K562 (cell line): ENCODE data around the gene APLNR. TPM values are rescaled to one million over a fixed set of nuclear protein-coding genes. Genes with fewer than 3 reads are reported as not detected.

Source experiments
- ATAC-seq: fragments of 200-7000 bp; cut with Tn5 transposase; 3 replicates; pipeline ENCODE4 v1.9.1; 2020; ENCODE audit warnings: moderate library complexity
- BruUV-seq: library from RNA; stranded (reverse); fragments of 400-500 nt; replicated peaks from 2 replicates; lab custom pipeline; 2021; lab: Mats Ljungman, UMichigan
- CTCF ChIA-PET: fragments of 300-600 bp; formaldehyde crosslinking; extraction: SDS; loops from one replicate; lab custom pipeline; 2021; ENCODE audit warnings: low intra/inter-chr PET ratio; lab: Yijun Ruan, JAX
- POLR2A ChIA-PET: fragments of 300-600, 350-650 bp; sonication (Branson Sonifier 250); formaldehyde crosslinking; extraction: SDS; loops from one replicate; lab custom pipeline; 2021; ENCODE audit warnings: antibody characterized with exemption, inconsistent platforms; lab: Yijun Ruan, JAX
- DNase-seq, 4 experiments: peaks; one replicate each; pipeline versions ENCODE4 v3.0.0 to v3.0.0-alpha.2; 2011 to 2018; ENCODE audit warnings: low spot score in 3 of 4, mixed read lengths in 3 of 4; ENCODE audit errors: extremely low read depth in 1 of 4
- FAIRE-seq: peaks from 2 replicates; lab custom pipeline; 2011; peaks lifted over from hg19 to GRCh38; lab: Jason Lieb, UNC
- H2AFZ ChIP-seq: 2 replicates; pipeline ENCODE4 v1.6.0; 2011; ENCODE audit warnings: low read depth, low read length, control low read depth, inconsistent platforms
- H3K27ac ChIP-seq: fragments of 200-600 bp; 3 replicates; pipeline ENCODE4 v1.8.0; 2011; ENCODE audit warnings: low read depth, mild to moderate bottlenecking, control low read depth, inconsistent platforms, low read length, moderate library complexity, mixed read lengths; ENCODE audit errors: extremely low read depth
- H3K27me3 ChIP-seq, 2 experiments: fragments of 300-600 bp in 1 of 2; 2 replicates in 1 of 2; 3 replicates in 1 of 2; pipeline versions ENCODE4 v1.6.0 to v1.8.0; 2011; ENCODE audit warnings: inconsistent platforms in 2 of 2, low read length in 2 of 2, mild to moderate bottlenecking in 1 of 2, mixed read lengths in 1 of 2, moderate library complexity in 1 of 2; ENCODE audit not compliant: control insufficient read depth in 2 of 2, insufficient read depth in 2 of 2
- H3K36me3 ChIP-seq: fragments of 300-600 bp; 3 replicates; pipeline ENCODE4 v1.8.0; 2011; ENCODE audit warnings: mild to moderate bottlenecking, low read length, inconsistent platforms; ENCODE audit not compliant: control insufficient read depth, insufficient read depth
- H3K4me1 ChIP-seq, 2 experiments: fragments of 200-600 bp in 1 of 2; replicated peaks in 1 of 2; 2 replicates in 1 of 2; 3 replicates in 1 of 2; pipeline versions ENCODE4 v1.5.1 to v1.8.0; 2011; ENCODE audit warnings: inconsistent platforms in 2 of 2, low read length in 2 of 2, mild to moderate bottlenecking in 1 of 2, mixed read lengths in 1 of 2, moderate library complexity in 1 of 2; ENCODE audit not compliant: control insufficient read depth in 2 of 2, insufficient read depth in 2 of 2
- H3K4me2 ChIP-seq: 2 replicates; pipeline ENCODE4 v1.6.1; 2011; ENCODE audit warnings: low read length, control low read depth, inconsistent platforms, mixed read lengths; ENCODE audit not compliant: insufficient read depth
- H3K4me3 ChIP-seq: fragments of 200-600 bp; sonication (generic), shearing (Covaris generic); 2 replicates; pipeline ENCODE4 v1.5.1; 2016; ENCODE audit warnings: control low read depth, inconsistent platforms
- H3K79me2 ChIP-seq: fragments of 200-600 bp; 3 replicates; pipeline ENCODE4 v1.8.0; 2011; ENCODE audit warnings: low read length, inconsistent platforms; ENCODE audit not compliant: control insufficient read depth, insufficient read depth
- H3K9ac ChIP-seq, 2 experiments: 2 replicates each; pipeline versions ENCODE4 v1.6.0 to v1.6.1; 2011; ENCODE audit warnings: low read depth in 2 of 2, low read length in 2 of 2, control low read depth in 1 of 2, inconsistent platforms in 1 of 2, mild to moderate bottlenecking in 1 of 2, mixed read lengths in 1 of 2; ENCODE audit not compliant: insufficient read depth in 1 of 2
- H3K9me1 ChIP-seq: one replicate; pipeline ENCODE4 v1.6.0; 2011; ENCODE audit warnings: inconsistent platforms, mild to moderate bottlenecking, low read length, moderate library complexity; ENCODE audit not compliant: control insufficient read depth, insufficient read depth
- H3K9me3 ChIP-seq: replicated peaks from 2 replicates; pipeline ENCODE4 v1.5.1; 2011; ENCODE audit warnings: low read depth, low read length, inconsistent platforms; ENCODE audit not compliant: control insufficient read depth, insufficient read depth
- H4K20me1 ChIP-seq: replicated peaks from 2 replicates; pipeline ENCODE4 v1.6.1; 2011; ENCODE audit warnings: low read length, inconsistent platforms, mixed read lengths; ENCODE audit not compliant: control insufficient read depth, insufficient read depth
- CBFB ChIP-seq: sonication (generic); formaldehyde crosslinking; IDR thresholded peaks from 2 replicates; pipeline ENCODE4 v1.4.0; 2020; ENCODE audit warnings: mild to moderate bottlenecking, missing genetic modification reagents
- E2F5 ChIP-seq: sonication (generic); formaldehyde crosslinking; IDR thresholded peaks from 2 replicates; pipeline ENCODE4 v1.8.0; 2022; ENCODE audit warnings: mild to moderate bottlenecking, missing genetic modification reagents
- E4F1 ChIP-seq: fragments of 250-450 bp; sonication (Bioruptor Pico); IDR thresholded peaks from 2 replicates; pipeline ENCODE4 v1.5.0; 2021; ENCODE audit warnings: mild to moderate bottlenecking, borderline replicate concordance
- ESRRB ChIP-seq: fragments of 250-450 bp; sonication (Bioruptor Pico); IDR thresholded peaks from 2 replicates; pipeline ENCODE4 v1.5.0; 2020; ENCODE audit warnings: mild to moderate bottlenecking, moderate library complexity, borderline replicate concordance
- GATAD2B ChIP-seq: fragments of 450-650 bp; IDR thresholded peaks from 2 replicates; pipeline ENCODE4 v1.6.1; 2017; ENCODE audit warnings: mild to moderate bottlenecking, borderline replicate concordance
- HDAC2 ChIP-seq: fragments of 450-650 bp; IDR thresholded peaks from 2 replicates; pipeline ENCODE4 v1.6.1; 2016; ENCODE audit warnings: mild to moderate bottlenecking
- KDM2B ChIP-seq: fragments of 250-450 bp; sonication (Bioruptor Pico); IDR thresholded peaks from 2 replicates; pipeline ENCODE4 v1.8.0; 2021; ENCODE audit warnings: mild to moderate bottlenecking, moderate library complexity
- MCM2 ChIP-seq: fragments of 450-650 bp; IDR thresholded peaks from 2 replicates; pipeline ENCODE4 v1.6.1; 2017; ENCODE audit warnings: low read depth, mild to moderate bottlenecking
- NRF1 ChIP-seq, 2 experiments: fragments of 450-650 bp; IDR thresholded peaks in 1 of 2; conservative IDR thresholded peaks in 1 of 2; 2 replicates each; pipeline ENCODE4 v1.6.1; 2014; ENCODE audit warnings: mild to moderate bottlenecking in 2 of 2
- POLR3G ChIP-seq: IDR thresholded peaks from 2 replicates; pipeline ENCODE4 v1.6.1; 2011; ENCODE audit not compliant: insufficient read length, insufficient replicate concordance; ENCODE audit errors: extremely low read depth
- RBBP5 ChIP-seq: fragments of 200-600 bp; sonication (generic); IDR thresholded peaks from 2 replicates; pipeline ENCODE4 v1.6.1; 2012; ENCODE audit warnings: borderline replicate concordance, mild to moderate bottlenecking, low read length, control low read depth, inconsistent platforms; ENCODE audit not compliant: insufficient read depth, poor library complexity, severe bottlenecking
- RBM39 ChIP-seq: fragments of 200-400 bp; formaldehyde crosslinking; optimal IDR thresholded peaks from 2 replicates; pipeline ENCODE3; 2018; ENCODE audit warnings: low read depth, low read length
- SAFB2 ChIP-seq: fragments of 200-400 bp; formaldehyde crosslinking; IDR thresholded peaks from 2 replicates; pipeline ENCODE4 v1.6.1; 2018; ENCODE audit warnings: borderline replicate concordance, low read length, low read depth, moderate library complexity; ENCODE audit not compliant: severe bottlenecking
- ZNF175 ChIP-seq: fragments of 200-800 bp; sonication (Bioruptor generic); IDR thresholded peaks from 2 replicates; pipeline ENCODE4 v1.6.1; 2016; ENCODE audit warnings: low read depth, mild to moderate bottlenecking, missing genetic modification characterization, missing compliant biosample characterization
- ZNF311 ChIP-seq: fragments of 250-450 bp; sonication (Bioruptor Pico); IDR thresholded peaks from 2 replicates; pipeline ENCODE4 v1.4.0; 2020; ENCODE audit warnings: mild to moderate bottlenecking, moderate library complexity
- ZNF395 ChIP-seq: fragments of 200-800 bp; sonication (Bioruptor generic); IDR thresholded peaks from 2 replicates; pipeline ENCODE4 v1.6.1; 2017; ENCODE audit warnings: missing genetic modification characterization, missing compliant biosample characterization
- WGBS: fragments of 100-300 bp; shearing (Covaris generic); methylation state at CpG from one replicate; pipeline ENCODE4 v1.1.6; 2016; ENCODE audit warnings: low coverage, mixed read lengths; ENCODE audit not compliant: insufficient coverage; ENCODE audit errors: missing lambda C conversion rate; 5-methylcytosine and 5-hydroxymethylcytosine counted together
- in situ Hi-C: fragments of 300-500 bp; cut with MboI; formaldehyde crosslinking; loops from 4 replicates; pipeline ENCODE4 v1.15.0; 2018; ENCODE audit warnings: inconsistent platforms, mixed read lengths
- intact Hi-C: fragments of 100-400 bp; cut with micrococcal nuclease; formaldehyde crosslinking; loops from 2 replicates; pipeline ENCODE4 v1.14.2; 2022
- polyA plus RNA-seq, 8 experiments: library from polyadenylated mRNA; depleted of rRNA in 4 of 8; stranded (reverse) in 5 of 8; unstranded in 3 of 8; fragments of >200 nt; fragmentation: Nextera tagmentation in 2 of 8; fragmentation: Illumina TruSeq in 1 of 8; extraction: Ambion mirVana in 2 of 8; extraction: Trizol in 1 of 8; gene quantifications; 2 replicates each; pipeline versions ENCODE4 v1.2.1 to v1.2.3, GENCODE V29; 2011 to 2014; ENCODE audit warnings: inconsistent platforms in 1 of 8, missing spikeins in 1 of 8
- total RNA-seq, 7 experiments: library from RNA; depleted of rRNA in 6 of 7; stranded (reverse); fragments of >200 nt in 6 of 7; fragmentation: Illumina TruSeq in 2 of 7; extraction: Trizol in 2 of 7; gene quantifications; 2 replicates each; pipeline versions ENCODE4 v1.2.1 to v1.2.3, GENCODE V29; 2011 to 2021; ENCODE audit warnings: low replicate concordance in 1 of 7

Gene APLNR
- total and polyA plus RNA-seq, 9 of the 15 experiments (the other 6 are each of a cell fraction or from before 2014, with no cell fraction given), result 0.15 to 2.0 (median 0.65) TPM

- ATAC-seq, result no peak
- H3K4me1 ChIP-seq, result peaks cover 46 to 75% of the 10 kb centered on the region in 2 experiments
- no peaks in the 10 kb centered on the region; the same call in 2 of the 3 replicates for H3K79me2 ChIP-seq
- FAIRE-seq, result no peak
- no peaks in the 10 kb centered on the region for H3K36me3 ChIP-seq
- POLR2A ChIA-PET, result interaction anchor here (0.7 to 1.4 kb wide), 3 partner anchors 11 to 105 kb away, joined by 3 read pairs; no protein-coding TSS in a partner anchor
- in situ Hi-C loops, result loop anchor here (5.0 to 10.0 kb wide), 2 partner anchors 108 to 235 kb away; no protein-coding TSS in a partner anchor
- no peak overlapping the region for H3K4me2 ChIP-seq
- intact Hi-C loops, result loop anchor here (10.0 kb wide), 1 partner anchor 1295 kb away; no protein-coding TSS in a partner anchor
- H3K9me3 ChIP-seq, result no peaks in the 10 kb centered on the region
- H2AFZ ChIP-seq, result no peak overlapping the region
- no peak overlapping the region for H3K4me3 ChIP-seq
- DNase-seq, result no peak
- no TSS peak for BruUV-seq
- no peaks in the 10 kb centered on the region for H3K9me1 ChIP-seq
- WGBS, result 69% methylated on average over 2 of the region's 2 CpGs
- TF ChIP-seq GATAD2B, result no peak
- TF ChIP-seq RBBP5, result no peak
- no peak for TF ChIP-seq ZNF311 (CRISPR knock-in tag)
- TF ChIP-seq NRF1 (conservative IDR thresholded peaks at IDR 0.05 in 1 of 2, IDR thresholded peaks at IDR 0.05 in 1 of 2), result no peak
- TF ChIP-seq E2F5 (CRISPR knock-in tag), result no peak
- TF ChIP-seq ZNF175, result no peak
- TF ChIP-seq HDAC2, result no peak
- TF ChIP-seq RBM39, result no peak
- no peak for TF ChIP-seq CBFB (CRISPR knock-in tag)
- no peak for TF ChIP-seq ZNF395 (CRISPR knock-in tag)
- TF ChIP-seq MCM2, result no peak
- no peak for TF ChIP-seq KDM2B
- TF ChIP-seq SAFB2, result no peak
- no peak for TF ChIP-seq POLR3G
- no peak for TF ChIP-seq ESRRB (CRISPR knock-in tag)
- TF ChIP-seq E4F1 (CRISPR knock-in tag), result no peak
- TF ChIP-seq, all 486 proteins: peak for 0
- Histone ChIP-seq H4K20me1 (no peaks in the 10 kb centered on the region), H3K27me3 (no peaks in the 10 kb centered on the region), H3K27ac (no peak overlapping the region), H3K9ac (no peak overlapping the region)
- CTCF ChIA-PET, result interaction anchor here (0.6 kb wide), 1 partner anchor 117 kb away, joined by 3 read pairs; no protein-coding TSS in a partner anchor
Measured at GRCh38 chr11:57240007-57240406, 3.0 kb upstream of the APLNR start.
